Cerebellar nuclear complex (tissue), 1 donor: Measurements from ENCODE around the gene FPR1.
A peak's percentile ranks its signal among the peaks of the same experiment; 100 is the strongest.
"Not testable (repeated sequence)": the region's sequence is repeated elsewhere in the genome, so short reads cannot be mapped to it uniquely, and the experiment has no call there.

ENCODE experiments used
- DNase-seq, 2 experiments: peaks; one replicate each; lab custom pipeline; 2025; lab: John Stamatoyannopoulos, UW

FPR1 gene

DNA sequence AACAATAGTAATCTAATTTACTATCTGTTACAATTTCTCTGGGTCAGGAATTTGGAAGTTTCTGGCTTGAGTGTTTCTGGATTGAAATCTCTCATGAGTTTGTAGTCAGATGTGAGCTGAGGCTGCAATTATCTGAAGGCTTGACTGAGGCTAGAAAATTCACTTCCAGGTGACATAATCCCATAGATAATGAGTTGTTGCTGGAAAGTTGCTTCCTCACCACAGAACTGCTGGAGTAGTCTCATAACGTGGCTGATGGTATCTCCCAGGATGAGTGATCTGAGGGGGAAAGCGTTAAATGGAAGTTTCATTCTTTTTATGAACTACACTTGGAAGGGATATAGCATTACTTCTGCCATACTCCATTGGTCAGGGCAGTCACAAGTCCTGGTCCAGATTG is 28.0 kb upstream of the FPR1 start:
- no peak for DNase-seq

DNA sequence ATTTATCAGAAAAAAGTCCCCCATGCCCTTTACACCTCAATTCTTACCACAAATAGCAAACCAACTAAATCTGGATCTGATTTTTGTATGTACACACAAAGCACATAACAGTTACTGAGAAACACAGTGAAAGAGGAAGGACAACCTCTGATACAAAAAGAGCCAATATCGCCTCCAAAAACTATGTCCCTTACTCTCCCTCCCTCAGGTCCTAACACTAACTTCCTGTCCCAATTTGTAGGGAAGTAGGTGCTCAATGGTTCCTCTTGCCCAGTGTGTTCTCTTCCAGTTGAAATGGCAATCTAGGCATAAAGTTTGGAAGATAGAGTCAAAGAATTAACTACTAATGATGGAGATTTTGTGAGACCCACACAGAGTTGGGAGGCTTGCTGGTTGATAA is 27.5 kb upstream of the FPR1 start:
- no peak for DNase-seq

DNA sequence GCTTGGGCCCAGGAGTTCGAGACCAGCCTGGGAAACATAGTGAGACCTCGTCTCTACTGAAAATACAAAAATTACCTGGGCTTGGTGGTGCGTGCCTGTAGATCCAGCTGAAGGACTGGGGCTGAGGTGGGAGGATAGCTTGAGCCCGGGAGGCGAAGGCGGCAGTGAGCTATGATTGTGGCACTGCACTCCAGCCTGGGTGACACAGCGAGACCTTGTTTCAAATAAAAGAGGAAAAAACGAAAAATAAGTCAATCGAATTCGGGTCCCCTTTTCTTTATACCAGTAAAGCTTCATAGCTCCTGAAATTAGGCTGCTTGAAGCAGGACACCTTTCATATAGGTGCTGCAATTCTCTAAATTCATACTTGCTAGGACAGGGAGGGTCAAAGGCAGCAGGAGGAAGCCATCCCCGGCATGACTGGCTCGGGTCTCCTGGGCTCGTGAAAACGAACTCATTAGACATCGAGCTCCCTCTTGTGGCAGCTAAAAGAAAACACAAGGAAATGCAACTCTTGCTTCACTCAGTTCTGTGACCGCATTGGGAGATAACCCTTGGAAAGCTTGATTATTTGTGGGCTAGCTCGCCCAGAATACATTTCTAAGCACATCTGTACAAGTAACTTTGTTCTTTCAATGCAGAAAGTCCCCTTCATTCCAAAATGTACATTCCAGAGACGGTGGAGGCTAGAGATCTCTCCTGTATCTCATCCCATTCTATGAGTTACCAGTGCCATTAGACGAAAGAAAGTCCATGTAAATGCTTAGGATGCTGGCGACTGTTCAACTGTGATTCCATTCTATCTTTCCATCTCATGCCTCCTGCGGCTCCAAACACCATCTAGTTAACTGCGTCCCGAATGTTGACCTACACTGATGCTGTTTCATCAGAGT is 26.1 kb upstream of the FPR1 start:
- DNase-seq, result peak in 1 of 2 experiments; percentile 13

DNA sequence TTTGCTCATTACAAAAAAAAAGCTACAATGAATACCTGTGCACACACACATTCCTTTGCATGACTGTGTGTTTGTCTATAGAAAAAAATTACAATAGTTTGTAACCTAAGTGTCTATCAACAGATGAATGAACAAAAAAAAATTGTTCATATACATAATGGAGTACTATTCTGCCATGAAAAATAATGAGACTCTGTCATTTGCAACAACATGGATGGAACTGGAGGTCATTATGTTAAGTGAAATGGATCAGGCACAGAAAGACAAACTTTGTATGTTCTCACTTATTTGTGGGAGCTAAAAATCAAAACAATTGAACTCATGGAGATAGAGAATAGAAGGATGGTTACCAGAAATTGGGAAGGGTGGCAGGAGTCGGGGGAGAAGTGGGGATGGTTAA is 24.9 kb upstream of the FPR1 start:
- not testable (repeated sequence) for DNase-seq

DNA sequence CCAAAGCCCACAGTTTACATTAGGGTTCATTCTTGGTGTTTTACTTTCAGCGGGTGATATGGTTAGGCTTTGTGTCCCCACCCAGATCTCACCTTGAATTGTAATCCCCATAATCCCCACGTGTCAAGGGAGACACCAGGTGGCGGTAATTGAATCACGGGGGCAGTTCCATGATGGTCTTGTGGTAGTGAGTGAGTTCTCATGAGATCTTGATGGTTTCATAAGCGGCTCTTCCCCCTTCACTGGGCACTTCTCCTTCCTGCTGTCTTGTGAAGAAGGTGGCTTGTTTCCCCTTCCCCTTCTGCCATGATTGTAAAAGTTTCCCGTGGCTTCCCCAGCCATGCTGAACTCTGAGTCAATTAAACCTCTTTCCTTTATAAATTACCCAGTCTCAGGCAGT is 21.3 kb upstream of the FPR1 start:
- DNase-seq, result no peak

DNA sequence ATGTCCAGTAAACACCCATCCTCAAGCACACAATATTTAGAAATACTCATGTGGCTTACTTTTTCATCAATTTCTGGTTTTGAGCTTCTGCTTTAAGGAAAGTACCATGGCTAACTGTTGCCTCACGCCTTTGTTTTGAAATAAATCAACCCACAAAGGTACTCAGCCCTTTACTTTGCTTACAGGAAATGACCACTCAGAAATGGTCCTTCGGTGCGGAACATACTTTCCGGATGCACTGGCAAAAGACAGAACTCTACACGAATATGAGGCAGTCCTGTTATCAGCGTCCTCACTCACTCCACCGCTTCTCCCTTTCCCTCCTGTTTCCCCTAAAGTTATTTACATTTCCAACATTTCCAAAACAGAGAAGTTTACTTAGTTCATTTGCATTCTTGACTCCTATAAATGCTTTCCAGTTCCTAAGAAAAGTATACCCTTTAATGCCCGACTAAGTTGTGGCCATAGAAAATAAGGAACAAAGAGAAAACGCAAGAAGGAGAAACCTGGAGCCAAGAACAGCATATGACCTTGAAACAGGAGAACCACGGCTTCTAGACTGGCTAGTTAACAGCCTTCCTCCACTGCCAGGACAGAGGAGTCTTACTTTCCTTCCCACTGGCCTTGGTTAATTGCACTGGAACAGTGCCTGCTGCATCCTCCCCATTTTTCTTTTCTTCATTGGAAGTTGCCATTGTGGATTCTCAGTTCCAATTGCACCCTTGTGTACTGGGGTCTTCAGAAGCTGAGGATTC is 19.9 kb upstream of the FPR1 start:
- DNase-seq, result no peak

DNA sequence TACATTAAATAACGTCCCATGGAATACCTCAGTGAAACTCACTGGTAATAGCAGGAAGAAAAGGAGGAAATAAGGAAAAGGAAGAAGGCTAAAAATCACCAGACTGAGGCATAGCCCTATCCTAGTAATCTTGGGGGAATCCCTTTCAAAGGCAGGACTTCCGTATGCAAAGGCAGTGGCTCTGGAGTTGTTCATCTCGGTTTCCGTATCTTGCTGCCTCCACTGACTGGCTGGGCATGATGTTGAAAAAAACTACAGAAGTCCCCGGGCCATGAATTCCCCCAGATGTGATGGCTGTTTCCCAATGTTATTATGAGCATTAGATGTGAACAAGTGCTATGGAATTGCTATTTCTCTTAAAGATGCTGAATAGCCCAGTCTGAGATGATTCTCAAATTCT is 14.8 kb upstream of the FPR1 start:
- no peak for DNase-seq

DNA sequence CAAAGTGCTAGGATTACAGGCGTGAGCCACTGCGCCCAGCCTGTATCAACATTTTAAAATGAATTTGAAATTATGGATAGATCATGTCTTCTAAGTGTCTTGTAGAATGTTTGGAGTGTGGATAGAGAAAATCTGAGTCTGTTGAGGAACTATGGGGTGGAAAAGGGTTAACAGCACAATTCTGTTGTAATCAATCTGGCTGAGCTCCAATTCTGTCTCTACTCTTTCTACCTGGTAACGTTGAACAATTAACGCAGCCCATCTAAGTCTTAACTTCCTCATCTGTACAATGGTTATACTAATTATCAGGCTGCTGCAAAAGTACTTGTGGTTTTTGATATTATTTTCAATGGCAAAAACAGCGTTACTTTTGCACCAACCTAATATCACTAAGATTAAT is 13.4 kb upstream of the FPR1 start:
- no peak for DNase-seq

DNA sequence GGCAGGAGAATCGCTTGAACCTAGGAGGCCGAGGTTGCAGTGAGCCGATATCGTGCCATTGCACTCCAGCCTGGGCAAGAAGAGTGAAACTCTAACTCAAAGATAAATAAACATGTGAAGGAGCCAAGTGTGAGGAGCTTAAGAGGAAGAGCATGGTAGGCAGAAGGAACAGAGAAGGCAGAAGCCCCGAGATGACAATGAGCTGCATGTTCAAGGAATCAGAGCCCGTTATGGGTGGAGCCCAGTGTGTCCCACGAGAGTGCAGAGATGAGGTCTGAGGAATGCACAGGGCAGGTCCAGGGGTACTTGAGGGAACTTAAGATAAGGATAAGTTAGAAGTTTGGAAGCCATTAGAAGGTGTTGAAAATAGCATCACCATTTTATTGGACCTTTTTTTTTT is 10.0 kb upstream of the FPR1 start:
- DNase-seq, result no peak

DNA sequence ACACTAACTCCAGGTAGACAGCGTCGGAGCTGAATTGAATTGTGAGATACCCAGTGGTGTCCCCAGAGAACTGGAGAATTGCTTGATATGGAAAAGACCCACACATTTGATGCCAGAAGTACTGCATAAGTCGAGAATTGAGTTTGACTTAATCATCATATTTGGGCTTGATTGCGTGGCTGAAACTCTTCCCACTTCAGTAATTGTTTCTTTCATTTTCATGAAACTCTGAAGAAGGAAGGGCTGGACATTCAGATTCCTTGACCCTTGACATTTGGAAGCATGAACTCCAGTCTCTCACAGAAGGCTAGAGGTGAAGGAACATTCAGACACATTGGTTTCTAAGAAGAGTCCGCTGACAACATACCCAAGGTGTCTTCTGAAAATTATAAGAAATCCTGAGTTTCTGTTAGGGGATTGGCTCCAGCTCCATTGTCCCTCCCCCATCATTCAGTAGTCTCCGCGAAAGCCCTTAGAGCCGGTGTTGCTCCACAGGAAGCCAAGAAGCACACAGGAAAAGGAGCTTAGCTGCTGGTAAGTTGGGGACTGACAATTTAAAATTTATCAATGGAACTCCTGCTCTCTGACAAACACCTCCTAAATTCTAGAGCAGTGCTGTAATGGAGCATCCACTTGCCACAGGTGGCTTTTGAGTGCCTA is 9.1 kb upstream of the FPR1 start, which contains the start of gene FPR2:
Gene FPR2, plus strand, starts transcription at position 484 of the 660 bp plus-strand sequence. CDS start 7,479 bp downstream, outside the sequence.
- no peak for DNase-seq

DNA sequence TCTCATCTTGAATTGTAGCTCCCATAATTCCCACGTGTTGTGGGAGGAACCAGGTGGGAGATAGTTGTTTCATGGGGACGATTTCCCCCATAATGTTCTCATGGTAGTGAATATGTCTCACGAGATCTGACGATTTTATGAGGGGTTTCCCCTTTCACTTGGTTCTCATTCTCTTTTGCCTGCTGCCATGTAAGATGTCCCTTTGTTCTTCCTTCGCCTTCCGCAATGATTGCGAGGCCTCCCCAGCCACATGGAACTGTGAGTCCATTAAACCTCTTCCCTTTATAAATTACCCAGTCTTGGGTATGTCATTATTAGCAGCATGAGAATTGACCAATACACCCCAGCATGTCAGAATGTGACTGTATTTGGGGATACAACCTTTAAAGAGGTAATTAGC is 3.9 kb upstream of the FPR1 start:
- no peak for DNase-seq

DNA sequence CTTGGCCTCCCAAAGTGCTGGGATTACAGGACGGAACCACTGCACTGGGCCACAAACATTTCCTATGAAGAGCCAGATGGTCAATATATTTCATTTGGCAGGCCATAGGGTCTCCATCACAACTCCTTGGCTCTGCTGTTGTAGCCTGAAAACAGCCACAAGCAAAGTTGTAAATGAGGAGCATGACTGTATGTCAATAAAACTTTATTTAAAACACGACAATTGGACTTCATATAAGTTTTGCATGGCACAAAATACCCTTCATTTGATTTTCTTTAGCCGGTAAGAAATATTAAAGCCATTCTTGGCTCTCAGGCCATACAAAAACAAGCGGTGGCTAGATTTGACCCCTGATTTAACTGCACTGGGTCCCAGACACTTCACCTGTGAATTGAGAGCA is 3.1 kb upstream of the FPR1 start:
- DNase-seq, result no peak

DNA sequence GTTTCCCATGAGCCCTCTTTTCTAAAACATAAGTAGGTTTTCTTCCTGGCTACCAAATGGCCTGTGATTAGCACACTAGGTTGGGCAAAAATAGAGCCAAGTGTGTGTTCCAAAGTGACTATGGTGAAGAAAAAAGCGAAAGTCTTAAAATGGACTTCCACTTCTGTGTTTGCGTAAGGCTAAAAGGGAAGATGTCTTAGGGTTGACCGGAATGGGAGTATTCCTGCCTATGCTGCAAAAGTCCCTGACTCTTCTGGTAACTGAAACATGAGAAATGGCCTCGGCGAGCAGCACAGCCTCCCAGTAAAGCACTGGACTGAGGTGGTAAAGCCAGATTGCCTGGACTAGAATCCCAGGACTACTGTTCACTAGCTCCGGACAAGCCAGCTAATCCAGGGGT is 2.4 kb upstream of the FPR1 start:
- no peak for DNase-seq

DNA sequence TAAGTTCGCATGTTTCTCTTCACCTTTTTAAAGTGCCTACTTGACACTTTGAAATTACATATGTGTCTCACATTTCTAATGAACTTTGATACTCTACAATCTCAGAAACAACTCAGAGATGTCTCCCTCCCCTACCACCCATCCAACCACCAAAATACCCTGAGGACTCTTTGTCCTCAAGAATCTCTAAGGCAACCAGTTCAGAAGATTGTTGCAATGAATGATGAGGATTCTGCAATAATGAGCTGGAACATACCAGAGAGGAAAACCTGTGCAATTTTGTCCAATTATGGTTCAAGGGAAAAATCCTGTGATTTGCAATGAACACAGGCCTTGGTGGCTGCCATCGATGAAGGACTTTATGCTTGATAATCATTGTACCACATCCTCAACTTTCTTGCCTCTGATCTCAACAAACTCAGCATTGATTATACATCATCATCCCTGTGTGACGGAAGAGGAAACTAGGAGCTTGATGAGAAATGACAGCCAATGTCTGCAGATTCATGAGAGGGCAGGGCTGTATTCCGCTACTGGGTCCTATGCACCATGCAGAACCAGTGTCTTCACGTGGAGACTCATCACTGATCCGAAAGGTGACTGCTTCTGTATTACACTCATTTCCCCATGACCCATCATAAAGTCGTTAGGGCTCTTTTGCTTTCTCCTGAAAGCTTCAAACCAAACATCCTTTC is 1.1 kb downstream of the FPR1 start:
- no peak for DNase-seq

DNA sequence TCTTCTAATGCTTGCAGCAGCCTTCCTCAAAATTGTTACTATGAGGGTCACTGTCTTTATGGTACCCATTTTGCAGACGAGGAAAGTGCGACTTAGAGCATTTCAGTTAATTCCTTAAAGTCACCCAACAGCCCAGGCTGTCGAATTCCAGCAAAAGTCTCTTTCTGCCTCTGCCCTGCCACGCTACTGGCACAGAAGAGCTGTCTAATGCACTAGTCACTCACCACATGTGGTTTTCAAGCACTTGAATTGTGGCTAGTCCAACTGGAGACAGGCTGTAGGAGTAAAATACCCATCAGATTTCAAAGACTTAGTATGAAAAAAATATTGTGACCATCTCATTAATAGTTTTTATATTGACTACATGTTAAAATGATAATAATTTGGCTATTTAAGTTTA is 1.7 kb downstream of the FPR1 start:
- no peak for DNase-seq

DNA sequence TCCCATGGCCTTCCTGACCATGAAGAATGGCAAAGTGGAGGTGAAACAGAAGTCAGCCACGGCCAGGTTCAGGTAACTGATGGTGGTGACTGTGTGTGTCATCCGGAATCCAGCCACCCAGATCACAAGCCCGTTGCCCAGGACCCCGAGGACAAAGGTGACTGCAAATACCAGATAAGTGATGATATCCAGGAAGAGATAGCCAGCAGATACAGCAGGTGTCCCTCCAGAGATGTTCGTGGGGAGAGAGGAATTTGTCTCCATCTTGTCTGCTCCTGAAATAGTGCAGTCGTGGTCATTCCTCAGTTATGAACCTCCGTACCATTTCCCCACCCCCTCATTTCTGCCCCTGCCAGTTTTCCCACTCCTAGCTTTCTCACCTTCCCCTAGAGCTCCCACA is 4.9 kb downstream of the FPR1 start:
- no peak for DNase-seq

DNA sequence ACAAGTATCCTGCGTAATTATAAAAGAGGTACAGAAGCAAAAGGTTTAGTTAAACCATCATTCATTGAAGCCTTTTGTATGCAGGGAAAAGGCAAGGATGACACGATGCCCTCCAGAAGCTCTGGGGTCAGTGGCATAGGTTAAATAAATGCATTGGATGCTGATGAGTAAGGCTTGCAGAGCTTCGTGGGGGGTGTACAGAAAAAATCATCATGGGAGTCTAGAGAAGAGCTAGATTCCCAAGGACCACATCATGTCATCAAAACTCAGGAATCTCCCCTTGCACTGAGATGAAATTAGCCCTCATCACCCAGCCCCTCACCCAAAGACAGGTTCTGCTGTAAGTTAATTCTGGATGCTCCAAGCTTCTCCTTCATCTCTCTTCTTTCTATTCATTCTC is 8.3 kb downstream of the FPR1 start:
- no peak for DNase-seq

DNA sequence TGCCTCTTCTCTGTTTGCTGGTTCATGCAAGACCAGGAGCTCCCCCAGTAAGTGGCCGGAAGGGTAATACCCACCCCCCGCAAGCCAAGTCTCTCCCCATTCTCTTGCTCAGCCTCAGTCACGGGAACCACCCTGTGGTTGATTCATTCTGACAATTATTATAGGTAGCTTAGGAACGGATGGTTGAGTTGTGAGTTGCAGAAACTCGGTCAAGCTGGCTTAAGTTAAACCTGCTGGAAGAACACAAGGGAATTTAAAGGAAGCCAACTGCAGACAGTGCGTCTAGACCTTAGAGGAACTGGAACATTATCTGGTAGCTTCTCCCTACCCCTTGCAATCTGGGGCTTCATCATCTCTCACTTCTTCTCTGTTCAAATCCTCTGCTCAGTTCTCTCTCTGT is 8.9 kb downstream of the FPR1 start:
- no peak for DNase-seq

DNA sequence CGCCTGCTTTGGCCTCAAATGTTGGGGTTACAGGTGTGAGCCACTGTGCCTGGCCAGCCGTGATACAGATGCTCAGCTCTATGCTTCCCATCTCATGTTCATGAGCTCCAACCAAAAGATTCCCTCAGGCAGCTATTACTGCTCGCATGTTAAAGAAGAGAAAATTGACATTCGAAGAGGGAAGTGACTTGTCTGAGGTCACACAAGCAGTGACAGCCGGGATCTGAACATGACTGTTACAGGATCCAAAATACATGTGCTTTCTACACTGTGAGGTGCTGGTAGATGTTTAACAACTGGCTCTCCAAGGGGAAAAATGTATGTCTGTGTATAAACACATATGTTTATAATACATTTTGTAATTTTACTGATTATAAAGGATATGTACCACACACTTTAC is 11.3 kb downstream of the FPR1 start:
- no peak for DNase-seq

DNA sequence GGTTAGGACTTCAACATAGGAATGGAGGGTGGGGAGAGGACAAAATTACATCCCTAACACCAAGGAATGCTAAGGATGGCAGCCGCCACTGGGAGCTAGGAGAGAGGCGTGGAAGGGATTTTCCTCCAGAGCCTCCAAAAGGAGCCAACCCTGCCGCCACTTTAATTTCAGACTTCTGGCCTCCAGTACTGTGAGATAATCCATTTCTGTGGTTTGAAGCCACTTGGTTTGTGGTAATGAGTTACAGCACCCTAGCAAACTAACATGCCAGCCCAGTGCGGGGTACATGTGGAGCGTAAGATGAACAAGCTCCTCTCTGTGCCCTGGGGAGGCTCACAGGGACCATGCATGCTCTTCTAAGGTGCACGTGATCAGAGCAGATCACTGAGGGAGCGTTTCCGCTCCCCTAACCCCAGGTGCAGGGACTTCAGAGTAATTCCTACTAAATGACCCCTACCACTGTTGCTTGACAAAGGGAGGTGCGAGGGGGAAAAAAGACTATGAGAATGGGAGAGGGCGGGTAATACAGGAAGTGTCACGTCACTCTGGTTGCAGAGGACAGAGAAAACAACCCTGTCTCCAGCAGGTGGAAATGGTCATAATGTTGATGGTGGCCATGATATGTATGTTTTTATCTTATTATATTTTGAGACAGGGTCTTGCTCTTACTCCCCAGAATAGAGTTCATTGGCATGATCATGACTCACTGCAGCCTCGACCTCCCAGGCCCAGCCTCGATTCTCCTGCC is 12.0 kb downstream of the FPR1 start:
- DNase-seq, result no peak

DNA sequence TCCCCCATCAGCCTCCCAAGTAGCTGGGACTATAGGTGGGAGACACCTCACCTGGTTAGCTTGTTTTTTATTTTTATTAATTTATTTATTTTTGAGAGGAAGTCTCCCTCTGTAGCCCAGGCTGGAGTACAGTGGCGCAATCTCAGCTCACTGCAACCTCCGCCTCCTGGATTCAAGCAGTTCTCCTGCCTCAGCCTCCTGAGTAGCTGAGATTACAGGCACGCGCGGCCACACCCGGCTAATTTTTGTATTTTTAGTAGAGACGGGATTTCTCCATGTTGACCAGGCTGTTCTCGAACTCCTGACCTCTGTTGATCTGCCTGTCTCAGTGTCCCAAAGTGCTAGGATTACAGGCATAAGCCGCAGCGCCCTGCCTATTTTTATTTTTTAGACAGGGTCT is 13.2 kb downstream of the FPR1 start:
- DNase-seq, result not testable (repeated sequence)
